Hepatocyte (in vitro differentiated cells): ENCODE data around the gene ESYT3. TPM values are rescaled to one million over a fixed set of nuclear protein-coding genes. Genes with fewer than 3 reads are reported as not detected.

Experiments
- DNase-seq: peaks from one replicate; pipeline ENCODE4 v3.0.0-alpha.2; 2016; ENCODE audit warnings: low spot score
- H2AFZ ChIP-seq: fragments of 200-600 bp; sonication (generic); 2 replicates; pipeline ENCODE4 v1.6.0; 2016; ENCODE audit warnings: antibody characterized with exemption, mild to moderate bottlenecking
- H3K27ac ChIP-seq: fragments of 200-600 bp; sonication (generic); 2 replicates; pipeline ENCODE4 v1.5.1; 2016; ENCODE audit warnings: mild to moderate bottlenecking
- H3K27me3 ChIP-seq: fragments of 200-600 bp; sonication (generic); 2 replicates; pipeline ENCODE4 v1.6.1; 2016
- H3K36me3 ChIP-seq: fragments of 200-600 bp; sonication (generic); replicated peaks from 2 replicates; pipeline ENCODE4 v1.5.1; 2016; ENCODE audit warnings: low read depth; ENCODE audit not compliant: insufficient read depth
- H3K4me1 ChIP-seq: fragments of 200-600 bp; sonication (generic); 2 replicates; pipeline ENCODE4 v1.5.1; 2016; ENCODE audit warnings: mild to moderate bottlenecking, moderate library complexity; ENCODE audit not compliant: insufficient read depth
- H3K4me2 ChIP-seq: fragments of 200-600 bp; sonication (generic); 2 replicates; pipeline ENCODE4 v1.6.0; 2016
- H3K4me3 ChIP-seq: fragments of 200-600 bp; sonication (generic); 2 replicates; pipeline ENCODE4 v1.5.1; 2016; ENCODE audit warnings: mild to moderate bottlenecking
- H3K79me2 ChIP-seq: fragments of 200-600 bp; sonication (generic); 2 replicates; pipeline ENCODE4 v1.6.0; 2017; ENCODE audit warnings: mild to moderate bottlenecking
- H3K9me2 ChIP-seq: fragments of 200-600 bp; sonication (generic); replicated peaks from 2 replicates; pipeline ENCODE4 v1.6.0; 2017; ENCODE audit warnings: mild to moderate bottlenecking; ENCODE audit not compliant: insufficient read depth
- H3K9me3 ChIP-seq: fragments of 200-600 bp; sonication (generic); 2 replicates; pipeline ENCODE4 v1.5.1; 2016; ENCODE audit warnings: low read depth, mild to moderate bottlenecking
- H4K20me1 ChIP-seq: fragments of 200-600 bp; sonication (generic); 2 replicates; pipeline ENCODE4 v1.6.0; 2016; ENCODE audit warnings: mild to moderate bottlenecking; ENCODE audit not compliant: insufficient read depth, poor library complexity, severe bottlenecking
- EZH2 ChIP-seq: fragments of 200-600 bp; sonication (generic); IDR thresholded peaks from 2 replicates; pipeline ENCODE4 v1.6.1; 2016; ENCODE audit warnings: antibody characterized with exemption, mild to moderate bottlenecking, borderline replicate concordance
- EZH2phosphoT487 ChIP-seq: fragments of 200-600 bp; sonication (generic); IDR thresholded peaks from one replicate; pipeline ENCODE4 v1.6.1; 2018; ENCODE audit warnings: antibody characterized with exemption, mild to moderate bottlenecking, low read depth, moderate library complexity; ENCODE audit not compliant: unreplicated experiment, severe bottlenecking
- WGBS: methylation state at CpG from one replicate; pipeline ENCODE4 v1.1.6; 2016; ENCODE audit warnings: low lambda C conversion rate; ENCODE audit errors: missing lambda C conversion rate; 5-methylcytosine and 5-hydroxymethylcytosine counted together
- polyA plus RNA-seq: library from polyadenylated mRNA; unstranded; fragments of >200 nt; fragmentation: Nextera tagmentation; extraction: Ambion mirVana; gene quantifications from 2 replicates; pipeline ENCODE4 v1.2.1, GENCODE V29; 2016
- total RNA-seq: library from RNA; depleted of rRNA; stranded (reverse); fragments of >200 nt; gene quantifications from 2 replicates; pipeline ENCODE4 v1.2.3, GENCODE V29; 2014
- TF ChIP-seq, protein P1 (sequence below): fragments of 200-600 bp; sonication (generic); IDR thresholded peaks from 2 replicates; pipeline ENCODE4 v1.5.1; 2016; ENCODE audit warnings: antibody characterized with exemption, mild to moderate bottlenecking; ENCODE audit not compliant: poor library complexity

ESYT3 gene
- total and polyA plus RNA-seq, 2 experiments from 2014 or later = 0.47 to 1.1 TPM

DNA sequence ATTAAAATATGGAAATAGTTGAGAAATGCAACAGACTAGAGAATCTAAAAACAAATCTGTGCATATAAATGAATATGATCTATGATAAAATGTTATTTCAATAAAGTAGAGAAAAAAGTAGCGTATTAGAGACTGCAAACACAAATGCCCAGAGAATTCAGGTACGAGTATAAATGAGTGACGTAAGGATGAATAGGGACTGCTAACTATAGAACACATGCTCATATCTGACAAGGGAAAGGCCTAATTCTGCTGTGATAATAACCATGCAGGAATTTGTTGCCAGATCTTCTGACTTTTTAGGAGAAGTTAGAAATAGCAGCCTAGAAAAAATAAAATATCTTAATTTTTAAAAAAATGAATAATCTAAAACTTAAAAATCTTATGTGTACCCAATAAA is 73.1 kb downstream of the ESYT3 start:
- WGBS = 98% methylated on average over 3 of the region's 3 CpGs
- Histone ChIP-seq H3K9me2 (no peaks in the 10 kb centered on the region), H3K4me2 (no peak overlapping the region), H3K36me3 (no peaks in the 10 kb centered on the region), H3K9me3 (no peaks in the 10 kb centered on the region), H3K79me2 (no peaks in the 10 kb centered on the region), H4K20me1 (no peaks in the 10 kb centered on the region), H3K27ac (no peak overlapping the region), H3K4me1 (no peaks in the 10 kb centered on the region), H2AFZ (no peak overlapping the region), H3K4me3 (no peak overlapping the region), H3K27me3 (no peaks in the 10 kb centered on the region)
- no peak for DNase-seq
- TF ChIP-seq, protein P1, sequence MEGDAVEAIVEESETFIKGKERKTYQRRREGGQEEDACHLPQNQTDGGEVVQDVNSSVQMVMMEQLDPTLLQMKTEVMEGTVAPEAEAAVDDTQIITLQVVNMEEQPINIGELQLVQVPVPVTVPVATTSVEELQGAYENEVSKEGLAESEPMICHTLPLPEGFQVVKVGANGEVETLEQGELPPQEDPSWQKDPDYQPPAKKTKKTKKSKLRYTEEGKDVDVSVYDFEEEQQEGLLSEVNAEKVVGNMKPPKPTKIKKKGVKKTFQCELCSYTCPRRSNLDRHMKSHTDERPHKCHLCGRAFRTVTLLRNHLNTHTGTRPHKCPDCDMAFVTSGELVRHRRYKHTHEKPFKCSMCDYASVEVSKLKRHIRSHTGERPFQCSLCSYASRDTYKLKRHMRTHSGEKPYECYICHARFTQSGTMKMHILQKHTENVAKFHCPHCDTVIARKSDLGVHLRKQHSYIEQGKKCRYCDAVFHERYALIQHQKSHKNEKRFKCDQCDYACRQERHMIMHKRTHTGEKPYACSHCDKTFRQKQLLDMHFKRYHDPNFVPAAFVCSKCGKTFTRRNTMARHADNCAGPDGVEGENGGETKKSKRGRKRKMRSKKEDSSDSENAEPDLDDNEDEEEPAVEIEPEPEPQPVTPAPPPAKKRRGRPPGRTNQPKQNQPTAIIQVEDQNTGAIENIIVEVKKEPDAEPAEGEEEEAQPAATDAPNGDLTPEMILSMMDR = no peak
- TF ChIP-seq EZH2phosphoT487 = no peak
- TF ChIP-seq EZH2 = no peak

DNA sequence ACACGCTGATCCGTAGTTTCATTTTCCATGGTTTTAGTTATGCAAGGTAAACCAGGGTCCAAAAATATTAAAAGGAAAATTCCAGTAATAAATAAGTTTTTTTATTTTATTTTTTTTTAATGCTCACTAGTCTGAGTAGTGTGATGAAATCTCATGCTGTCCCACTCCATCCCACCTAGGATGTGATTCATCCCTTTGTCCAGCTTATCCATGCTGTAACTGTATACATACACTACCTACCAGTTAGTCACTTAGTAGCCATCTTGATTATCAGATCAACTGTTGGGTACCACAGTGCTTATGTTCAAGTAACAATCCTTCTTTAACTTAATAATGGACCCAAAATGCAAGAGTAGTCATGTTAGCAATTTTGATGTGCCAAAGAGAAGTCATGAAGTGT is 75.2 kb downstream of the ESYT3 start:
- Histone ChIP-seq H3K4me2 (no peak overlapping the region), H3K36me3 (no peaks in the 10 kb centered on the region), H2AFZ (no peak overlapping the region), H4K20me1 (no peaks in the 10 kb centered on the region), H3K27ac (no peak overlapping the region), H3K27me3 (no peaks in the 10 kb centered on the region), H3K9me2 (no peaks in the 10 kb centered on the region), H3K79me2 (no peaks in the 10 kb centered on the region), H3K4me3 (no peak overlapping the region), H3K9me3 (no peaks in the 10 kb centered on the region), H3K4me1 (no peaks in the 10 kb centered on the region)
- 100% methylated on average over 2 of the region's 2 CpGs for WGBS
- DNase-seq = no peak
- no peak for TF ChIP-seq EZH2
- no peak for TF ChIP-seq EZH2phosphoT487
- TF ChIP-seq, protein P1 = no peak

- H3K4me1 ChIP-seq = no peaks in the 10 kb centered on the region
- H3K36me3 ChIP-seq = no peaks in the 10 kb centered on the region
- TF ChIP-seq EZH2phosphoT487 (no peak), EZH2 (no peak)
- TF ChIP-seq, protein P1 = no peak
- H3K27me3 ChIP-seq = no peaks in the 10 kb centered on the region
- no peak overlapping the region for H3K4me3 ChIP-seq
- no peaks in the 10 kb centered on the region for H3K9me2 ChIP-seq
- DNase-seq = no peak
- H3K27ac ChIP-seq = no peak overlapping the region
- no peaks in the 10 kb centered on the region for H3K79me2 ChIP-seq
- H4K20me1 ChIP-seq = no peaks in the 10 kb centered on the region
- H3K9me3 ChIP-seq = no peaks in the 10 kb centered on the region
- no peak overlapping the region for H2AFZ ChIP-seq
- no peak overlapping the region for H3K4me2 ChIP-seq
Measured at GRCh38 chr3:138511945-138512344, 77.5 kb downstream of the ESYT3 start.
